CD4-positive, alpha-beta T cell treated with Interleukin-15 for 1 hour (primary cell): ENCODE data around the gene FAM241B.

Experiments
- DNase-seq: peaks from one replicate; pipeline ENCODE4 v3.0.0-alpha.2; 2020

The FAM241B gene

DNA sequence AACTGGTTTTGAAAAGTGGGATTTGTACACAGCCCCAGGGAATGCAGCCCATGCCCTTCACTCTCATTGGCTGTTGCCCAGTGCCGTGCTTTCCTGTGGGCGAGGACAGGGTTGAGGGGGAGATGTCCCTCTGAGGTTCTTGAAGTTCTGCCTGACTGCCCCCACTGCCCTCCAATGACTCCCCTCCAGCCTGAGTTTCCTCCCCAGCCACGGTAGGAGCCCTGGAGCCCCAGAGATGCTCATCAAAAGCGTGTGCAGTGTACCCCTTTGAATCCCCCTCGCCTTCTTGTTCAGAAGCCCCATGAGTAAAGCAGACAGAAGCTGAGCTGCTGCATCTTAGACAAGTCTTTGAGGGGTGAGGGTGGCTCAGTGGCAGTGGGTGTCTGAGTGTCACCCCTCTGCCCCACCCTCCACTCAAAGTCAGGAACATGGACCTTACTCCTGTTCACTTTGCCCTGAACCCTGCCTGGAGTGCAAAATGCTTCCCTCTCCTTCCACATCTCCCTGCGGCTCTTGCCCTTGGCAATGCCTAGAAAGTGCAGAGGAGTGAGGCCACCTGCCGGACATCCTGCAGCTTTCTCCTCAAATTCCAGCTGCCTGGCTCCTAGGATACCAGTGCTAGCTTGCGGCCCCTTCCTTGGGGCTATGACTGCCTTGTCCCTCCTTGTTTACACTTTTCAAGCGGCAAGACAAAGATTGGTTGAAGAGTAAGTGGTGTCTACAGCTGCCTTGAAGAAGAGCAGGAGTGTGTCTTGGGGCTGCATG lies 19.9 kb downstream of the FAM241B start:
- no peak for DNase-seq

DNA sequence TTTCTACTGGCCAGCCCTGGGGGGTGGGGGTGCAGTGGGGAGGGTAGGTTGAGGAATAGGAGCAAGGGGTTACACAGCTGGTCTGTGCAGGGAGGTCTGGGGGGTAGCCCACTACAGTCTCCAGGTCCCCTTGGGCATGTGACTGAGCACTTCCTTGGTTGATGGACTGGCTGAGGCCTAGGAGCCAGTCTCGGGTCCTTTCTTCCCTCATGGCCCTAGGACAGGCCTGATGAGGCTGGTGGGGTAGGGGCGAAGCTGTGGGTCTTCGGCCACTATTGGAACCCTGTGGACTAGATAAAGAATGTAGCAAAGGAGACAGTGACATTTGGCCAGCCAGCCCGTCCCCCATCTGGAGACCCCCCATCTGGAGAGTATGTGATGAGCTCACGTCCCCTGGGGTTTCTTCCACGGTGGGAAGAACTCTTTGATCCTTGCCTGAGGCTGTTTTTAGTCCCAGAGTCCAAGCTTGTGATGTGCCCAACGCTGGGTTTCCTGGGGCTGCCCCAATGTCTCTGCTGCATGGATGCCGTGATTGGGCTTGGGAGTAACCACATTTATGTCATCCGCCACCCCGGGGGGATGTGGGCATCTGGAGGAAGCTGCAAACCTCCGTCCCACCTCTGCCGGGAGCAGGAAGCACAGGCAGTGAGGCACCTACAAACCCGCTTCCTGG lies 20.7 kb downstream of the FAM241B start:
- DNase-seq = no peak

DNA sequence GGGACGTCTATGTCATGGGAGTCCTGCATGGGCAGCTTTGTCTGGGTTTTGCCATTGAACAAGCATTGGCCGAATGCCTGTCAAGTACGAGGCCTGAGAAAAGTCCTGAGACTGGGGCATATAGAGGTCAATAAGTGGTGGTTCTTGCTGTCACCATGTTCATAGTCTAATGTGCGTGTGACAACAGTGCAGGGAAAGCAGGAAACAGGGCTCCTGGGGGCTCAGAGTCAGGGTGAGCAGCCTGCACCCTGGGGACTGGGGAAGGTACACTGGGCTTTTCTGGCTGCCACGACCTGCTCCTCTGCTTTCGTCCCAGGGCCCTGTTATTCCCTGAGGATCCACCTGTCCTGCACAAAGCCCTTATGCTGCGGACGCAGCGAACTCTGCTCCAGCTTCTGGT lies 21.3 kb downstream of the FAM241B start:
- no peak for DNase-seq

DNA sequence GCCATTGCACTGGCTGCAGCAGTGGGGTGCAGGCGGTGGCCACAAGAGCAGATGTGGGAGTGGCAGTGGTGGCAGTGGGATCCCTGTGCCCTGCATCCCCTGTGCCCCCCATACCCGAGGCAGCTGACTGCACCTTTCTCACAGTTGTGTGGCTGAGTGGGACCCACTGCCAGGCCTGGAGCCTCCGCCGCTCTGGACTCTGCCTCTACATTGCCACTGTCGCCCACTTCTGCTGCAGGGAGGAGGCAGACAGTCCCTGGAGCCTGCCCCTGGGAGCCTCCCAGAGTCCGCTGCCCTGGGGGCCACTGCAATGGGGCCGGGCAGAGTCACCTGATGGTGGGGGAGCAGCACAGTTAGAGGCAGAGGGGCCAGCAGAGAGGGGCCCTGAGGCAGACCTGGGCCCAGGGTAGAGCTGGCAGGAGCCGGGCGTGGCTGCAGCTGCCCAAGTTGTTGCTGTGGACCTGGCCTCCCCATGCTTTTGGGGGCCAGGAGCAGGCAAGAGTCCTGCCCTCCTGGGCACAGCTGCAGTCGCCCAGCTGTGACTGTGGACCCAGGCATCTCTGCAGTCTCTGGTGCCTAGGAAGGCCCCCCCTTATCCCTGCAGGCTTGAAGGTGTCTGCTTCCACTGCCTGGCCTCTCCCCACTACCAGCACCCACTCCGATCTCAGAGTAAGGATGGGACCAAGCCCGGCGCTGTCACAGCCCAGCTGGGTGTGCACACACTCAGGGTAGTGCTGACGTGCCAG lies 22.2 kb downstream of the FAM241B start:
- no peak for DNase-seq

DNA sequence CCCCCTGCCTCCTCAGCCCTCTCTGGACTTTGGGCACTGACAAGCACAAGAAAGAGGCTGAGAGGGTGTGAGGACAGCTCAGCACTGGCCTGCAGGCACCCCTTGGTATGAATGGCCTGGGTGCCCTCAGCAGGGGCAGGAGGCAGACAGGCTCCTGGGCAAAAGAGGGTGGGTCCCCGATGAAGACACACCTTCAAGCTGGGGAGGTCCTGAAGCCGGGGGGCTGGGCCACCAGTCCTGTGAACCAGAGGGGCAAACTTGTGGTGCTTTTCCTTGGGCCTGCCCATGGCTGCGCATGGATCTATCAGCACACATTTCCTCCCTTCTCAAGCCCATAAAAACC lies 22.8 kb downstream of the FAM241B start:
- no peak for DNase-seq

DNA sequence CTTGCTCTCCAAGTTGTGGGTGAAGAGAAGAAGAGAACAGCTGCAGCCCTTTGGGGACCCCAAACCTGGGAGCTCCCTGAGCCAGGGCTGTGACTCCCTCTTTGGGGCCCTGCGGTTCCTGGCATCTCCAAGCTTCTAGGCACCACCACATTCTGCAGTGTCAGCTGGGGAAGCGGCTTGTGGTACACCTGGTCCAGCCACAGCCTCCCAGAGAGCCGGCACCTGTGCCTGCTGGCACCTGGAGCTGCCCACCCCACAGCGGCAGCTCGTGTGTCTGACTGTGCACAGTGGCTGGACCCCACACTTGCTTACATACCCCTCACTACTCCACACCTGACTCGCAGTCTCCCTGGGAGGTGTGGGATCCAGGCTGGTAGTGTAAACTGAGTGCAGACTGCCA lies 23.5 kb downstream of the FAM241B start:
- DNase-seq = no peak

DNA sequence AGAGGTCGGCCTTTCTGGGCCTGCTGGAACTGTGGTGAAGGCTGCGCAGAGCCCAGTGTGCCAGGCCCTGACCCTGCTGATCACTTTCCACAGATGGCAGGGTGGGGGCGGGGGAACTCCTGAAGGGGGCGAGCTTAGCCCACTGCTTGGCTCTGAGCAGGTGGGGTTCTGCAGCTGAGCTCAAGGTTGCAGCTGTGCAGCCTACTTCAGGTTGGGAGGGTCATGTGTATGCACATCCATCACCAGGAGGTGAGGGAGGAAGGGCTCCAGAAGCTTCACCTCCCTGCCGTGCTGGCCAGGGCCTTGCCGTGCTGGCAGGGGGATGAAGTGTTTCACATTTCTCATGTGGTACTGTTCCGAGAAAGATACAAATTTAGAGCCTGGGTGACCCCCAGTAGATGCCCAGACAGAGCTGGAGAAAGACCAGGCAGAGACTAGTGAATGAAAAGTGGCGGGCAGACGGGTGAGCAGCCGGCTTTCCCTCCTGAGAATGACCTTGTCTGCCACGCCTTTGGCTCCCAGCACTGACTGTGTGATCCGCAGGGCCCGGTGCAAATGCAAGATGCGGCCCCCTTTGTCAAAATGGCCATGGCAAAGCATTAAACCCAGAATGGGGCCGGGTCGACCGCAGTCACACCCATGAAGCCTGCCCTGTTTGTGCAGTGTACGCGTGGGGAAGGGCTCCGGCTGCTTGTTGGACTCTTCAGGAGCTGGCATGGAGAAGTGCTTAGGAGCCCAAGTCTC lies 25.2 kb downstream of the FAM241B start:
- no peak for DNase-seq

DNA sequence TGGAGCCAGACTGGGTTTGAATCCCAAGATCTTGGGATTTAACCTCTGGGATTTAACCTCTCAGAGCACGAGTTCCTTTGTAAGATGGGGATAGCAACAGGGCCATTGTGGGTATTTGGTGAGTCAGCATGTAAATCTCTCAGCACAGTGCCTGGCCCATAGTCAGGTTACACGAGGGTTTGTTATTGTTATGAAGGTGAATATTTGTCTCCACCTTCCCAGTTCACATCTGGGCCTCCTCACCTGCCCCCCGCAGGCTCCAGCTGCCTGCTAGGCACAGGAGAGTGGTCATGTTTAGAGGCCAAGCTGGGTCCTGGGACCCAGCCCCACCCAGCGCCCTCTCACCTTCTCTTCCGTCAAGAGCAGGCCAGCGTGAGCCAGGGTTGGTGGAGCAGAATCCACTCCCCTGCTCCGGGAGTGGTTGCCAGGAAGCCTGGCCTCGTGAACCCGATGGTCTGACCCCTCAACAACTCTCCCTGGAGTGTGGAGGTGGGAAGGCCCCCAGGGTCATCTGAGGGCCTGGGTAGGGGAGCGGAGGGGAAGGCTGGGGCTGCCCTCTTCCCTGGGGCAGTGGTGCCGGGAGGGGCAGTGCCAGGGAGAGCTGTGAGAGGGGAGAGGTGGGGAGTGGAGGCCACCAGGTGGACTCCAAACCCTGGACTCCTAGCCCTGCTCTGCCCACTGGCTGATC lies 26.0 kb downstream of the FAM241B start:
- DNase-seq = no peak

DNA sequence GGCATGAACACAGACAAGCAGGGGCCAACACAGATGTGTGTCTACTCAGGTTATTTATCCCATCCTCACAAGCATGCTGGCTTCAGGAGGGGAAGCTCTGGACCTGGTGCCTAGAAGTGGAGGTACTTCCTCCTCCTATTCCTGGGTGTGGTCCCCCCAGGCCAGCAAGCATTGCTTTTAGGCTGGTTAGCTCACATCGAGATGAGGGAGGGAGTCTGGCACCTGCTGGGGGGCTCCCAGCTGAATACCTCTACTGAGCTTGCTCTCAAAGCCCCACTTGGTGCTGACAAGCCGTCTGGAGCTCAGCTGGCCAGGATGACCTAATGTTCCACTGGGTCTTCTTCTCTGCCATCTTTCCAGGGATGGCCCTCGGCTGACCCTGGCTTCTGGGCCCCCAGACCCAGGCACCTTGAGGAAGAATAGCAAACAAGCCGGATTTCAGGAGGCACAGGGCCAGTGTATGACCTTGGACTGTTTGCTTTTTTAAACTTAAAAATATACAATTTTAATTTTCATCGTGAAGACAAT lies 26.8 kb downstream of the FAM241B start:
- DNase-seq = no peak

DNA sequence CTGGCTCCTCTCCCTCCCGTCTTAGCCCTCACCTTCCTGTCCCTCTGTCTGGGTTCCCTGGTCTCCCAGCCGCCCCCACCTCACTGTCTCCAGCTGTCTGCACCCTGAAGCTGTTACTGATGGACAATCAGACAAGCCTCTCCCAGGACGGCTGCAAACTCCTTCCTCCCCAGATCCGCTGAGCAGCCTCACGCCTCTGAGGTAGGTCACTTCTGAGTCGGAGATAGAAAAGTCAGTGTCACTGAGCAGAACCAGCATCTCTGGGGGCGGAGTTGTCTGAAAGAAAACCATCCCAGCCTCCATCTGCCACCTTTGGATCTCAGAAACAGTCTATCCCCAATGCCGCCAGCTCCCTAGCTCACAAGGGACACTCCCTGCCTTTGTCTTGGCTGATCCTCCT lies 27.4 kb downstream of the FAM241B start:
- no peak for DNase-seq

DNA sequence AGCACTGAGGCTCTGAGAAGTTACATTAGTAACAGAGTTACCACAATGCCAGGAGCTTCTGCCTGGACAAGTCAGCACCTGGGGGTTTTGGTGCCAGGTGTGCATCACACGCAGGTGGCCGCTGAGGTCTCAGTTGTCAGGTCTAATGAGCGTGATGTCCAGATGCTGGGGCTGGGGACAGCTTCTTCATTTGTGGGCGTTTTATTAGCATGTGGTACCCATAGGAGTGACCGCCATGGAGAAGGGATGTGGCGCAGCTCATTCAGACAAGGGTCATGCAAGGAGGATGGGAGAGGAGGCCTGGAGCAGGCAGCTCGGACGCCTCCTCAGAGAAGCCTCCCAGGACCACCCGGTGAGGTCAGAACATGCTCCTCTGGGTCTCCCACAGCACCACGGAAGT lies 27.8 kb downstream of the FAM241B start:
- DNase-seq = no peak

DNA sequence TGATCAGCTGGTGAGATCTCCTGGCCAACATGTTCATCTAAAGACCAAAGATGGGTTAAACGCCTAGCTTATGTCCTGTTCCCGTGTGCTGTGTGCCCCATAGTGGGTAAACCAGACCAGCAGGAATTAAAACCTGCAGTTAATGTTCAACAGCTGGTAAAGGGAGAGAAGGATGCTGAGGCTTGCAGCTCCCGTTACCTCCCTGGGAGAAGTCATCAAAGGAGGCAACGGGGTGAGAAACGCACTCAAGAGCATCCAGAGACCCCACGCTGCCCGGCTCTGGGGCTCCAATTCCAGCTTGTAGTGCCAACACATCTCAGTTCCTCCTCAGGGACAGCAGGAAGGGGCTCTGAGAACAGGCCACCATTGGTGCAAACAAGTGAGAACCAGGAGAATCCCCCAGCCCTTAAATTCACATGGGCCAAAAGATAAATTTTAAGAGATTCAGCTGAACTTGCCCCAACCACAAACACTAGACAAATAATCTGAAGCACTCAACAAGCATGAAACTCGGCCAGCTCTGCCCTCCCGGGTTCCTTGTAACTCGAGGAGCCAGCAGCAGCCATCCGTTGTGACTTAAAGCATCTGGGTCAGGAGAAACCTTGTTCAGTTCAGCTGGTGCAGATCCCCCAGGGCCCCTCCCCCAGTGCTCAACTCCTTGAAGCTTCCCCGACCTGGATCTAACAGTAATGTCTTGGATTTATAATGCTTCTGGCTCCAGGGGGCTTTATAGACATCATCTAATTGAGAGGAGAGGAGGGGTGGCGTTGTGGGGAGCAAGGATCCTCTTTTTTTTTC lies 29.4 kb downstream of the FAM241B start:
- DNase-seq = no peak

DNA sequence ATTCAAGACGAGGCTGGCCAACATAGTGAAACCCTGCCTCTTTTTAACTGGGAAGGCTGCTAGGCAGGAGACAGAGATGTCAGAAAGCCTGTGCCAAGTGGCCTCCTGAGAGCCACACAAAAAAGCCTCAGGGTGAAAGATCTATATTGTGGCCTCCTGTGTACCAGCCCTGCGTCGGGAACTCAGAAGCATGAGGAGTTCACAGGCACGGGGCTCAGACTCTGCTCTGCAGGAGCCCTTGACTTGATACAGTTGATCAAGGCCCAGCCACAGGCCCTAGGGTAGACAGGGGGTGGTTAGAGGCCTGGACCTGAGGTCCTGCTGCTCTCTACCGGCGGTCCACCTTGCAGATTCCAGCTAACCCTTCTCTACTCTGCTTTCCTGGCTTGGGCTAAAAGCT lies 30.2 kb downstream of the FAM241B start:
- no peak for DNase-seq

DNA sequence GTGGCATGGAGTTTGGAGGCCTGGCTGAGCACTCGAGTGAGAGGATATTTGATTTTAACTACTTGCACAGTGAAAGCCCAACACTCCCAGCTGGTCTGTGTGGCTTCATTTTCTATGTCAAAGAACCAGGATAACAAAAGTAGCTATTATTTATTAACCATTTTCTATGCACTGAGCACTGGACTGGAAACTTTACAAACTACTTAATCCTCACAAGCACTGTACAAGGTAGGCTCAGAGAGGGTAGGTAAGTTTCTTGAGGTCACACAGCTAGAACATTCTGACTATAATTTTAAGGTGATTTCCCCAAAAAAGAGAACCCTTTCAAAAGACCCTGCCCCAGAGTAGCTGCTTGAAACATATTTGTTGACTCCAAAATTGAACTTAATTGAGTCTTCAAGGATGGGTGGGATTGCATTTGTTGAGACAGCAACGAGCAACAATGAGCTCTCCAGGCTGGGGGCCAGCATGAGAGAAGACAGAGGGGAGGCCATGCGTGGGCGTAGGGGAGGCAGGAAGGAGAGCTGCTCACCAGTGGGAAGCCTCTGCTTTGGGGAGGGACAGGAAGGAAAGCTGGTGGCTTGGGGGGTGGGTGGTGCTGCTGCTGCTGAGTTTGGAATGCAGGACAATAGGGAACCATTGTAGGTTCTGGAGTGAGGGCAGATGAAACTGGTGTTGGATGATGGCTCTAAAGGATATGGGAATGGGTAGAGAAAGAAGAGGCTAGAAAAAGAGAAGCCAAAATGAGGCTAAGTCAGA lies 31.5 kb downstream of the FAM241B start:
- DNase-seq = no peak

DNA sequence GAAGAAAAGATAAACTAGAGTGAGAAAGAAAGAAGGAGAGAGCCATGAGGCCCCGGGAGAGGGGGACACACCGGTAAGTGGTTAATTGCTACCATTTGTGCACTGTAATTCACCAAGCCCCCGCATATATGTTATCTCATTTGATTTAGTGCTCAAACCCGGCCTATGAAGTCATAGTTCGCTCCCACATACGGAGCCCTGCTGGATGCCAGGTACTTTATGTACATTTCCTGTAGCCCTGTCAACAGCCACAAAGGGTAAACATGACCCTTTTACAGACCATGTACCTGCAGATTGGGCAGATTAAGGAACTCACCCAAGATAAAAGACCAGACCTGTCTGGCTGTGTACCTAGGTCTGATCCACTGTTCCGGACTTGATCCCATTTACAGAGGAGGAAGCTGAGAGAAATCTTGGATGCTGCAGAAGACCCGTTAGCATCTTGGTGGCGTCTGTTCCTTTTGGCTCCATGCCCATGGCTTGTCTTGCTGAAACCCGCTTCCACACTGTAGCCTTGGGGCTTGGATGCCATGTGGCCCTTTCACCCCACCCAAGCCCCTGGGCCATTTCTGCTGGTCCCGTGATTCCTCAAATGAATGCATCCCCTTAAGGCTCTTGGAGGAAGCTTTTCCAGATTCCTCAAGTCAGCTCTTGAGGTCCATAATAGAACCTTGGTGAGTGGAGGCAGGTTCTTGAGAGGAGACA lies 32.3 kb downstream of the FAM241B start:
- no peak for DNase-seq

DNA sequence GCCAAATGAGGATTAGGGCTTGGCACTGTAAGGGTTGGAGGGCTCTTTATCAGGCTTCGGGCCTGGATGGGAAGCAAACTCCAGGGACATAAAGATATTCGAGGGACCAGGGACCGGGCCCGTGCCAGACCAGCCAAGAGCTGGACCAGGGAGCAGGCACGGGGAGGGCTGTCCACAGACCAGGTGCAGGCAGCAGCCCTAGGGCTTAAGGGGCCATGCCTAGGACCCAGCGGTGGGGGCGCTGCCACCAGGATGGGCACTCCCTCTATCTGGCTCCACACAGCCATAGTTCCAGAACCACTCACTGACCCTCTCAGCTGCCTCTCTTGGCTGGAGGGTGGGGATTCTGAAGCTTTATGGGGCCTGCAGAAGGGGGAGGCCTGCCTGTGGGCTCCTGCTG lies 32.9 kb downstream of the FAM241B start:
- DNase-seq = no peak

DNA sequence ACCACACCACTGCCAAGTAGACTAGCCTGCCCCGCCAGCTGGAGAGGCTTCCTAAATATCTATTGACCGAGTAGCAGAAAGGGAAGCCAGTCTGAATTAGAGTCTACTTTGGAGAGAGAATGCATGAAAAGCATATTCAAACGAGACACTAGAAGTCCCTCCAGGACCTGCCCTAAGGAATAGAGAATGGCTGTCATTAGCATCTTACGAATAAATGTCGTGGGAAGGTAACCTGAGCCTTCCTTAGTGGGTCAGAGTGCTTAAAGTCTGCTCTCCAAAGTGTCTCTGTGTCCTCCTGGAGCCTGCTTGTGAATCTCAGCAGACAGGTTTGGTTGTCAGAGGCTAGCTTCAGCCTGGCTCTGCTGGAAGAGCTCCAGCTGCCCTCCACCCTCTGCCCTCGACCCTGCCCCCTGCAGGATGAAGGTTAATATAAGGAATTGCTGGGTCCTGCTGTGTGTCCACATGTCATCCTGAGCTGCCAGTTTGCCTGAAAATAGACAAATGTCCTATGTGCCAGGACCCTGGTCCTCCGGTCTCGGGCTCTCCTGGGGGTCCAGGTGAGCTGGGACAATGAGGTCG lies 33.4 kb downstream of the FAM241B start:
- no peak for DNase-seq

DNA sequence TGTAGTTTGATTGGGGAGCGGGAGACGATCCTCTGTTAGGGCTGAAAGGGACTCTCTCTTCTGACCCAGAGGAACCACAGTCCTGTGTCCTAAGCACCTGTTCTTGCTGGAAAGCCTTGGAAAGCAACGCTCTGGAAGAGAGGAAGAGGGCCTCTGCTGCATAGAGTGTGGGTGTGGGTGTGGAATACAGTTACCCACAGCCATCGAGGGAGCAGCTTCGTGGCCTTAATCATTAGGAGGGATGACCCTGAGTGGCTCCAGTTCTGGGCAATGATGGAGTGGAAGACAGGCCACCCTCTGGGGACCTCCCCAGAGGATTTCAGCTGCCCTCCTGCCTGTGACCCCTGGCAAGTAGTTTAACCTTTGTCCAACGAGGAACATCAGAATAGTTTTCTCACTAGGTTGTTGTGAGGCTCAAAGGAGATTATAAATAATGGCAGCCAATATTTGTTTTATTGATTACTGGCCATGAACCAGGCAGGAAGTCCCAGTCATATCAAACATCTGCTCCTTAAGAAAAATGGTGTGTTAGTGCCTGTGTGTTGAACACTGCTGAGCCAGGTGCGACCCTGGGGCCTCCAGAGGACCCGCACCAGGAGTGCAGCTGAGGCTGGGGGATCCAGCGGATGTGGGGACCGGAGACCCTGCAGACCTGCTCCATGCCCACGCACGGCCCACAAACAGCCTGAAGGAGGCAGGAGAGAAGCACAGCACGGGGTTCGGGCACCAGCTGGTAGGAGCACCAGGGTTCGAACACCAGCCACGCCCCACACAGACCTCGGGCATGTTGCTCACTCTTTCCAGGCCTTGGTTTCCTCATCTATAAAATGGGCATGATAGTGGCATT lies 35.6 kb downstream of the FAM241B start:
- DNase-seq = no peak

DNA sequence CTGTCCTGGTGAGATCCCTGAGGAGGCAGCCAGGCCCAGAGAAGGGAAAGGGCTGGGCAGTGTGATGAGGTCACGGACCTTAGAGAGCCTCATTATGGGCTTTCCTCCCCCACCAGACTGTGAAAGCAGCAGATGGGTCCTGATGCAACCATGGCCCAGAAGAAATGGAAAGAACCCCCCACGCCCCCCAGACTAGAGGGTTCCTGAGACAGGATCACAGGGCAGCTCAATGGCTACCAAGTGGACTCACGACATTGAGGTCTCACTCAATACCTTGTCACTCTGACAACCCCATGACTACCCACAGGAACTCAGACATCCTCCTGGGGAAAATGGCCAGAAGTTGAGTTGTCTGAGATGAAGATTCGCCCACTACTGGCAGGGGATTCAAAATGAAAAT lies 36.7 kb downstream of the FAM241B start:
- DNase-seq = no peak
